ENCODE data around the gene DHDH. TPM values are rescaled to one million over a fixed set of nuclear protein-coding genes. Genes with fewer than 3 reads are reported as not detected.

Gene DHDH
- total RNA-seq, 1 donor from 2014 or later, result 1.4 TPM

- H3K4me3 Mint-ChIP-seq, result no peak overlapping the region
- H3K27me3 Mint-ChIP-seq, result peaks cover 3% of the 10 kb centered on the region
- H3K4me1 Mint-ChIP-seq (ENCODE audit: unreplicated experiment), result peaks cover 31% of the 10 kb centered on the region
- no peaks in the 10 kb centered on the region for H3K9me3 Mint-ChIP-seq
- H3K36me3 Mint-ChIP-seq, result peaks cover 20% of the 10 kb centered on the region
- TF ChIP-seq CTCF (conservative IDR thresholded peaks at IDR 0.05), result no peak
- peak overlapping the region; percentile 83 for H3K27ac Mint-ChIP-seq
- no peak for DNase-seq (ENCODE audit: extremely low spot score, unreplicated experiment)
Observed at GRCh38 chr19:48962849-48963165, 29.3 kb downstream of the DHDH start.

GRCh38 chr19:48963371-48964204 is 30.1 kb downstream of the DHDH start:
- Mint-ChIP-seq H3K9me3 (no peaks in the 10 kb centered on the region), H3K27ac (peak overlapping the region; percentile 97), H3K36me3 (peaks cover 22% of the 10 kb centered on the region), H3K4me1 (ENCODE audit: unreplicated experiment) (peaks cover 31% of the 10 kb centered on the region), H3K4me3 (peak overlapping the region; percentile 98), H3K27me3 (peaks cover 3% of the 10 kb centered on the region)
- peak; percentile 78 for DNase-seq (ENCODE audit: extremely low spot score, unreplicated experiment)
- no peak for TF ChIP-seq CTCF (conservative IDR thresholded peaks at IDR 0.05)

GRCh38 chr19:48964205-48965039 is 30.9 kb downstream of the DHDH start:
- Mint-ChIP-seq H3K9me3 (no peaks in the 10 kb centered on the region), H3K4me1 (ENCODE audit: unreplicated experiment) (peaks cover 31% of the 10 kb centered on the region), H3K4me3 (peak overlapping the region; percentile 98), H3K27ac (peak overlapping the region; percentile 97), H3K36me3 (peaks cover 22% of the 10 kb centered on the region), H3K27me3 (peaks cover 3% of the 10 kb centered on the region)
- no peak for TF ChIP-seq CTCF (conservative IDR thresholded peaks at IDR 0.05)
- DNase-seq (ENCODE audit: extremely low spot score, unreplicated experiment), result no peak

- Mint-ChIP-seq H3K27me3 (peaks cover 3% of the 10 kb centered on the region), H3K27ac (peak within 1 kb of the TSS; percentile 97), H3K4me1 (ENCODE audit: unreplicated experiment) (peaks cover 31% of the 10 kb centered on the region), H3K36me3 (peaks cover 22% of the 10 kb centered on the region), H3K4me3 (peak within 1 kb of the TSS; percentile 98), H3K9me3 (no peaks in the 10 kb centered on the region)
- peak; percentile 93 for DNase-seq (ENCODE audit: extremely low spot score, unreplicated experiment)
- TF ChIP-seq CTCF (conservative IDR thresholded peaks at IDR 0.05), result no peak
Observed at GRCh38 chr19:48965040-48965805, 31.7 kb downstream of the DHDH start, which contains the start of gene FTL. TSS of gene FTL (plus strand) at chr19:48965309. CDS start at chr19:48965508, 199 bp downstream.

- Mint-ChIP-seq H3K27me3 (peaks cover 3% of the 10 kb centered on the region), H3K9me3 (no peaks in the 10 kb centered on the region), H3K4me1 (ENCODE audit: unreplicated experiment) (peaks cover 33% of the 10 kb centered on the region), H3K36me3 (peaks cover 24% of the 10 kb centered on the region), H3K4me3 (peak overlapping the region; percentile 98), H3K27ac (peak overlapping the region; percentile 97)
- DNase-seq (ENCODE audit: extremely low spot score, unreplicated experiment), result peak; percentile 90
- no peak for TF ChIP-seq CTCF (conservative IDR thresholded peaks at IDR 0.05)
Observed at GRCh38 chr19:48965806-48966540, 32.5 kb downstream of the DHDH start.
